Ovary (tissue), 3 donors: ENCODE results near the gene RHOBTB1.

Experiments used
- EP300 ChIP-seq: sonication (generic); formaldehyde crosslinking; IDR thresholded peaks from one replicate; pipeline ENCODE4 v1.6.1; 2017; ENCODE audit warnings: antibody characterized with exemption
- POLR2A ChIP-seq: fragments of 450-650 bp; IDR thresholded peaks from one replicate; pipeline ENCODE4 v1.6.1; 2017; ENCODE audit warnings: antibody characterized with exemption, mild to moderate bottlenecking, moderate library complexity
- TF ChIP-seq, protein P1 (sequence below), 3 donors: fragments of 450-650 bp in 2 of 3; fragments of 200-600 bp in 1 of 3; IDR thresholded peaks; one replicate each; pipeline versions ENCODE4 v1.5.1 to v1.8.0; 2016 to 2022; ENCODE audit warnings: antibody characterized with exemption in 3 of 3, mild to moderate bottlenecking in 1 of 3
- donor health status: DM: no; HTN: no; CAD: no.

DNA sequence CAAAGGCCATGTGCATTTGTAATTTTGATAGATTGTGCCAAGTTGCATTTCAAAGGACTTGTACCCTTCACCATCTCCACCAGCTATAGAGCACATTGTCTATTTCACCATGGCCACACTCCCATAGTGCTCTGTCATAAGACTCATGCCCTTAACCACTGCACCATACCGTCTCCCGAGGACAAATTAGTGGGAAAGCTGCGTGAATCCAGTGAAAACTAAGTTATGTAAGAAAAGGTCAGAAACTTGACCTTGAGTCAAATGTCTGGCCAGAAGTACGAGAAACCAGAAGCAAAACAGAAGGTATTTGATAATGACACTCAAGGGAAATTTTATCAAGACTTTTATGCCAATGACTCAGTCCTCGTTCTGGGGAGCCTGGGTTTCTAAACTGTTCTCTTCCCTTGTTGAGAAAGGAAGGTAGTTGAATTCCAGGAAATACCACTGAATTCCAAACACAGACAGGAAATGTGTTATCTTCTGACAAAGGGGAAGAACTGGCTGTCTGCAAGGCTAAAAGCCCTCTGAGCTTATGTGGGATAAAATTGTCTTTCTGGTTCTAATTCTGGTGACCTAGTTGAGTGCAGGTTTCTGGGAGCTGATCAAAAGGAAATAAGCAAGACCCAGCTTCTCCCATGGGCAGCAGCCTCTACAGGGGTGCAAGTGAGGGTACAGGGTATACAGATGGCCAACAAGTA, 116.0 kb downstream of the RHOBTB1 start:
- TF ChIP-seq POLR2A (no peak), EP300 (no peak)
- TF ChIP-seq, protein P1, sequence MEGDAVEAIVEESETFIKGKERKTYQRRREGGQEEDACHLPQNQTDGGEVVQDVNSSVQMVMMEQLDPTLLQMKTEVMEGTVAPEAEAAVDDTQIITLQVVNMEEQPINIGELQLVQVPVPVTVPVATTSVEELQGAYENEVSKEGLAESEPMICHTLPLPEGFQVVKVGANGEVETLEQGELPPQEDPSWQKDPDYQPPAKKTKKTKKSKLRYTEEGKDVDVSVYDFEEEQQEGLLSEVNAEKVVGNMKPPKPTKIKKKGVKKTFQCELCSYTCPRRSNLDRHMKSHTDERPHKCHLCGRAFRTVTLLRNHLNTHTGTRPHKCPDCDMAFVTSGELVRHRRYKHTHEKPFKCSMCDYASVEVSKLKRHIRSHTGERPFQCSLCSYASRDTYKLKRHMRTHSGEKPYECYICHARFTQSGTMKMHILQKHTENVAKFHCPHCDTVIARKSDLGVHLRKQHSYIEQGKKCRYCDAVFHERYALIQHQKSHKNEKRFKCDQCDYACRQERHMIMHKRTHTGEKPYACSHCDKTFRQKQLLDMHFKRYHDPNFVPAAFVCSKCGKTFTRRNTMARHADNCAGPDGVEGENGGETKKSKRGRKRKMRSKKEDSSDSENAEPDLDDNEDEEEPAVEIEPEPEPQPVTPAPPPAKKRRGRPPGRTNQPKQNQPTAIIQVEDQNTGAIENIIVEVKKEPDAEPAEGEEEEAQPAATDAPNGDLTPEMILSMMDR (IDR thresholded peaks at IDR 0.05) = no peak
